ENCODE data around the gene CCDC182. TPM values are rescaled to one million over a fixed set of nuclear protein-coding genes. Genes with fewer than 3 reads are reported as not detected.

The CCDC182 gene
- total and polyA plus RNA-seq, 12 donors, result not detected

- H3K36me3 ChIP-seq (replicated peaks in 1 of 2), result no peaks in the 10 kb centered on the region
- no peak overlapping the region for H3K27ac ChIP-seq
- WGBS, 4 donors, result 94 to 98% (median 94%) methylated on average over 4 of the region's 4 CpGs
- DNase-seq, result no peak
- no peak for TF ChIP-seq POLR2A (IDR thresholded peaks at IDR 0.05)
- no peak for TF ChIP-seq CTCF (IDR thresholded peaks at IDR 0.05)
- no peaks in the 10 kb centered on the region for H3K4me1 ChIP-seq (replicated peaks in 1 of 2)
- no peak overlapping the region for H3K4me3 ChIP-seq
- no peaks in the 10 kb centered on the region for H3K27me3 ChIP-seq
- no peaks in the 10 kb centered on the region for H3K9me3 ChIP-seq (replicated peaks in 1 of 3)
- intact Hi-C loops (cut with DNase I), result no loop called here
Observed at GRCh38 chr17:57774872-57775271, 29.8 kb upstream of the CCDC182 start.

DNA sequence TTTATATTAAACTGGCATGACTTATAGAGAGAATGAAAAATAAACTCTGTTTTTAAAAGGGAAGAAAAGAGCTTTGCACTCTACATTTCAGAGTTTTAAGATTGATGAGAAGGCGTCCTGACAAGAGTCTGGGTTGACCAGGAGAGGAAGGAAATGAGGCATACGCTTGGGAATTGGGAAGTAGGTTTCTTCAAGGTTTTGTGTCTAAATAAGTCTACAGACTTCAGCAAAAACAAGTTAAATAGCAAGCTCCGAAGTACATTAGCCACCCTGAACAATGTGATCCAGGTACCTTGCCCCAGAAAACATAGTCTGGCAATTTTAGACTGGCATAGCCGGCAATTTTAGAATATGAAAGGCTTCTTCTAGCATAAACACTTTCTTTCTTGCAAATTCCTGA is 28.5 kb upstream of the CCDC182 start:
- Histone ChIP-seq H3K9me3 (replicated peaks in 1 of 3) (no peaks in the 10 kb centered on the region), H3K4me3 (no peak overlapping the region), H3K4me1 (replicated peaks in 1 of 2) (no peaks in the 10 kb centered on the region), H3K27ac (no peak overlapping the region), H3K36me3 (replicated peaks in 1 of 2) (no peaks in the 10 kb centered on the region), H3K27me3 (no peaks in the 10 kb centered on the region)
- TF ChIP-seq POLR2A (IDR thresholded peaks at IDR 0.05) (no peak), CTCF (IDR thresholded peaks at IDR 0.05) (no peak)
- DNase-seq, result no peak
- intact Hi-C loops (cut with DNase I), result no loop called here
- 62 to 72% (median 64%) methylated on average over 4 of the region's 4 CpGs for WGBS, 4 donors

DNA sequence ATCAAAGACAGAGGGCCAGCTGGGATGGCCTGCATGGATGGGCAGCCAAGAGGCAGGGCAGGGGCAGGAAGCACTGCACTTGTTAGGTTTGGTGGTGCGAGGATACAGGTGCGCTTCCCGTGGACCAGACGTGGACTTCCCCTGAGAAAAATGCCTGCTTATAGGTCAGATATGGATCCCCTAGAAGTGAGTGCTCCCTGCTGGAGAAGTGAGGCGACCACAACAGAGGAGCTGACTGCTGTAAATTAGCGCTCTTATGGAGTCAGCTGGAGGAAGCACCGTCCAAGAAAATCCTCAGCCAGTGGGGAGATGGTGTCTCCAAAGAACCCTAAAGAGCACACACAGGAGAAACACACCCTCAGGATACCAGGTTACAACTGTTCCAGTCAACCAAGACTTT is 27.7 kb upstream of the CCDC182 start:
- 76 to 84% (median 81%) methylated on average over 7 of the region's 7 CpGs for WGBS, 4 donors
- Histone ChIP-seq H3K4me3 (no peak overlapping the region), H3K4me1 (replicated peaks in 1 of 2) (no peaks in the 10 kb centered on the region), H3K9me3 (replicated peaks in 1 of 3) (no peaks in the 10 kb centered on the region), H3K27ac (no peak overlapping the region), H3K27me3 (no peaks in the 10 kb centered on the region), H3K36me3 (replicated peaks in 1 of 2) (no peaks in the 10 kb centered on the region)
- TF ChIP-seq CTCF (IDR thresholded peaks at IDR 0.05) (no peak), POLR2A (IDR thresholded peaks at IDR 0.05) (no peak)
- no peak for DNase-seq
- intact Hi-C loops (cut with DNase I), result no loop called here

GRCh38 chr17:57767561-57767960 is 22.5 kb upstream of the CCDC182 start:
- Histone ChIP-seq H3K36me3 (replicated peaks in 1 of 2) (no peaks in the 10 kb centered on the region), H3K4me1 (replicated peaks in 1 of 2) (no peaks in the 10 kb centered on the region), H3K9me3 (replicated peaks in 1 of 3) (no peaks in the 10 kb centered on the region), H3K4me3 (no peak overlapping the region), H3K27ac (no peak overlapping the region), H3K27me3 (no peaks in the 10 kb centered on the region)
- TF ChIP-seq CTCF (IDR thresholded peaks at IDR 0.05), result no peak
- TF ChIP-seq POLR2A (IDR thresholded peaks at IDR 0.05), result no peak
- DNase-seq, result no peak
- 69 to 80% (median 79%) methylated on average over 6 of the region's 6 CpGs for WGBS, 4 donors
- intact Hi-C loops (cut with DNase I), result no loop called here
